BE2C (cell line): Measurements from ENCODE around the gene LRRC42.

Experiments
- DNase-seq: peaks from one replicate; pipeline ENCODE4 v3.0.0-alpha.2; 2020
- H3K27me3 ChIP-seq: fragments of 250-450 bp; sonication (Bioruptor Pico); 2 replicates; pipeline ENCODE4 v1.5.1; 2020; ENCODE audit warnings: mild to moderate bottlenecking
- H3K36me3 ChIP-seq: fragments of 250-450 bp; sonication (Bioruptor Pico); 2 replicates; pipeline ENCODE4 v1.5.1; 2020; ENCODE audit warnings: mild to moderate bottlenecking
- H3K4me1 ChIP-seq: fragments of 250-450 bp; sonication (Bioruptor Pico); 2 replicates; pipeline ENCODE4 v1.5.1; 2020
- H3K4me3 ChIP-seq: 2 replicates; pipeline ENCODE4 v1.5.1; 2011; ENCODE audit warnings: low read depth, low read length
- H3K9me3 ChIP-seq: fragments of 250-450 bp; sonication (Bioruptor Pico); 2 replicates; pipeline ENCODE4 v1.5.1; 2020
- TF ChIP-seq, protein P1 (sequence below): IDR thresholded peaks from 2 replicates; pipeline ENCODE4 v1.5.1; 2012; ENCODE audit warnings: mild to moderate bottlenecking, low read depth, low read length

The LRRC42 gene

DNA sequence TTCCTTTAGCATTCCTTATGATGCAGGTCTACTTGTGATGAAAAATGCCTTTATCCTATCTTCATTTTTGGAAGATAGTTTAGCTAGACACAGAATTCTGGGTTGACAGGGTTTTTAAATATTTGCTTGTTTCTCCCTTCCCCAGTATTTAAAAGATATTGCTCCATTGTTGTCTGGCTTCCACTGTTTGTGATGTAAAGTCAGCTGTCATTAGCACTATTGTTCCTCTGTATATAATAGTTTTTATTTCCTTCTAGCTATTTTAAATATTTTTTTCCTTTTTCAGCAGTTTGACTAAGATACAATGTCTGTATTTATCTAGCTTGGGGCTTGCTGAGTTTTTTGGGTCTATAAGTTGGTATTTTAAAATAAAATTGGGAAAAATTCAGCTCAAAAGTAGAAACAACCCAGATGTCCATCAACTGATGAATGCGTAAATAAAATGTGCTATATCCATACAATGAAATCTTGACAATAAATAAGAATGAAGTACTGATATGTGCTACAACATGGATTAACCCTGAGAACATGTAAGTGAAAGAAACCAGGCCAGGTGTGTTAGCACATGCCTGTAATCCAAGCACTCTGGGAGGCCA is 11.9 kb upstream of the LRRC42 start:
- H3K27me3 ChIP-seq, result no peaks in the 10 kb centered on the region
- DNase-seq, result no peak
- H3K36me3 ChIP-seq, result no peaks in the 10 kb centered on the region

DNA sequence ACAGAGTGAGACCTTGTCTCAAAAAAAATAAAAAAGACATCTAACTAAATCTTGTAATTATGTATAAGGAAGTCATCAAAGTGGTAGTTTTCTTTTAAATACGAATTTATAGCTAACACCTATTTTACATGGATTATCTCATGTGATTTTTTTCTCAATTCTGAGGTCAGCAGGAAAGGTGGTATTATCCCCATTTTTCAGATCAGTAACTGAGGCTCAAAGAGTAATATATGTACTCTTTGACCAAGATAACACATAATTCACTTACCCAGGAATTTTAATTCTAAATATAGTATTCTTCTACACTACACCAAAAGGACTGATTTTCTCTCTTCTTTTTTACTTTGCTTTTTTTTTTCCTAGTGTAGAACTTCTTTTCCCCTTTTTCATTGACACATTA is 9.7 kb upstream of the LRRC42 start:
- DNase-seq, result no peak
- Histone ChIP-seq H3K9me3 (no peaks in the 10 kb centered on the region), H3K36me3 (no peaks in the 10 kb centered on the region), H3K4me3 (no peak overlapping the region), H3K27me3 (no peaks in the 10 kb centered on the region), H3K4me1 (no peaks in the 10 kb centered on the region; the same call in 1 of the 2 replicates)
- TF ChIP-seq, protein P1, sequence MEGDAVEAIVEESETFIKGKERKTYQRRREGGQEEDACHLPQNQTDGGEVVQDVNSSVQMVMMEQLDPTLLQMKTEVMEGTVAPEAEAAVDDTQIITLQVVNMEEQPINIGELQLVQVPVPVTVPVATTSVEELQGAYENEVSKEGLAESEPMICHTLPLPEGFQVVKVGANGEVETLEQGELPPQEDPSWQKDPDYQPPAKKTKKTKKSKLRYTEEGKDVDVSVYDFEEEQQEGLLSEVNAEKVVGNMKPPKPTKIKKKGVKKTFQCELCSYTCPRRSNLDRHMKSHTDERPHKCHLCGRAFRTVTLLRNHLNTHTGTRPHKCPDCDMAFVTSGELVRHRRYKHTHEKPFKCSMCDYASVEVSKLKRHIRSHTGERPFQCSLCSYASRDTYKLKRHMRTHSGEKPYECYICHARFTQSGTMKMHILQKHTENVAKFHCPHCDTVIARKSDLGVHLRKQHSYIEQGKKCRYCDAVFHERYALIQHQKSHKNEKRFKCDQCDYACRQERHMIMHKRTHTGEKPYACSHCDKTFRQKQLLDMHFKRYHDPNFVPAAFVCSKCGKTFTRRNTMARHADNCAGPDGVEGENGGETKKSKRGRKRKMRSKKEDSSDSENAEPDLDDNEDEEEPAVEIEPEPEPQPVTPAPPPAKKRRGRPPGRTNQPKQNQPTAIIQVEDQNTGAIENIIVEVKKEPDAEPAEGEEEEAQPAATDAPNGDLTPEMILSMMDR, result no peak

More for the DNA sequence above, 11.9 kb upstream of the LRRC42 start:
- no peaks in the 10 kb centered on the region; the same call in 1 of the 2 replicates for H3K4me1 ChIP-seq
- no peaks in the 10 kb centered on the region for H3K9me3 ChIP-seq
- no peak overlapping the region for H3K4me3 ChIP-seq
- TF ChIP-seq, protein P1, result no peak

DNA sequence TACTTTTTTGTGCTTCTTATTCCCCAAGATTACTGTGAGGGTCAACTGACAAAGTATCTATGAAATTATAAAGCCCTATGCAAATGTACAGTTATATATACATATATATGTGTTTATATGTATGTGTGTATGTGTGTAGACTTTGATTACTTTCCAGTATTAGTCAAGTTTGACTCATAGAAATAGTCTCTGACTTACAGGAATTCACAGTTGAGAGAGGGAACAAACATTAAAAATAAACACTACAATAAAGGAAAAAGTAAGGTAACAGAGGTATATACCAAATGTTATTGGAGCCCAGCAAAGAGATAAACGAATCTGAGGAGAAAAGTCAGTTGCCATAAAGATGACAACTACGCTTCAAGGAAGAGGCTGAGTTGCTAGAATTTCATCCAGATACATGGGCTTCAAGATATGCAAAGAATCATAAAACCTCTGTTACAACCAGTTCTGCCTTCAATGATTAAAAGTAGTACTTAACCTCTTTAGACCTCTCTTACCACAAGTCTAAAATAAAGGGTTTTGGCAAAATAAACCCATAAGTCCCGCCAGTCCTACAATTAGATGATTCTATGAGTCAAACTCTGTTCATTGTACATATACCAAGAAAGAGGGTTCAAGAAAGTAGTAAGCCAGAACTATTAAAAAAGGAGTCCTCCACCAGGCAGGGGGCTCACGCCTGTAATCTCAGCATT is 7.9 kb upstream of the LRRC42 start:
- H3K4me1 ChIP-seq, result no peaks in the 10 kb centered on the region; the same call in 1 of the 2 replicates
- TF ChIP-seq, protein P1, result no peak
- H3K9me3 ChIP-seq, result no peaks in the 10 kb centered on the region
- no peaks in the 10 kb centered on the region for H3K27me3 ChIP-seq
- no peaks in the 10 kb centered on the region for H3K36me3 ChIP-seq
- DNase-seq, result no peak
- H3K4me3 ChIP-seq, result no peak overlapping the region

DNA sequence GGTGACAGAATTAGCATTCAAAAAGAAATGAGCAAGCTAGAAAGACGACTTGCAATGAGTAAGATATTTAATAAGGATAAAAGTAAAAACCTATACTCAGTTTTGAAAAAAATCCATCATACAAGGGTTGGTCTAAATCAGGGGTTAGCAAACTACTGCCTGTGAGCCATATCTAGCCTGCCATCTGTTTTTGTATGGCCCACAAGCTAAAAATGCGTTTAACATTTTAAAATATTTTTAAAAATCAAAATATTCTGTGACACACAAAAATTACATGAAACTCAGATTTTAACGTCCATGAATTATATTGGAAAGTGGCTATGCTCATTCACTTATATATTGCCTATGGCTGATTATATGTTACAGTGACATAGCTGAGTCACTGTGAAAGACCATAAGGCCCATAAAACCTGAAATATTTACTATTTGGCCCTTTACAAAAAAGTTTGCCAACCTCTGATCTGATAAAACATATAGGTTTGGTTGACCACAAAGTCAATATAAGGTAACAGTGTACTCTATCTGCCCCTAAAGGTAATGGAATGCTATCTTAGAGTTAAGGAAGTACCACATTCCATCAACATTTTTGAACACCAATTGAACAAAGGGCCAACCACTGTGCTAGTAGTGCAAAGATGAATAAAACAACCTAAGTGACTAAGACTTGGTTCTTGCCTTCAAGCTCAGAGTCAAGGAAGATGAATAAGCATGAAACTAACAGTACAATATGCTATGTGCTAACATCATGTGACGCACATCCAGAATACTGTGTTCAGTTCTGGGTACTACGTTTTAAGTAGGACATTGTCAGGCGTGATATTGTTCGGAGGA is 3.8 kb upstream of the LRRC42 start:
- H3K4me3 ChIP-seq, result no peak overlapping the region
- no peaks in the 10 kb centered on the region for H3K36me3 ChIP-seq
- no peak for DNase-seq
- H3K27me3 ChIP-seq, result no peaks in the 10 kb centered on the region
- TF ChIP-seq, protein P1, result no peak
- no peaks in the 10 kb centered on the region for H3K9me3 ChIP-seq
- H3K4me1 ChIP-seq, result no peaks in the 10 kb centered on the region; the same call in 1 of the 2 replicates

DNA sequence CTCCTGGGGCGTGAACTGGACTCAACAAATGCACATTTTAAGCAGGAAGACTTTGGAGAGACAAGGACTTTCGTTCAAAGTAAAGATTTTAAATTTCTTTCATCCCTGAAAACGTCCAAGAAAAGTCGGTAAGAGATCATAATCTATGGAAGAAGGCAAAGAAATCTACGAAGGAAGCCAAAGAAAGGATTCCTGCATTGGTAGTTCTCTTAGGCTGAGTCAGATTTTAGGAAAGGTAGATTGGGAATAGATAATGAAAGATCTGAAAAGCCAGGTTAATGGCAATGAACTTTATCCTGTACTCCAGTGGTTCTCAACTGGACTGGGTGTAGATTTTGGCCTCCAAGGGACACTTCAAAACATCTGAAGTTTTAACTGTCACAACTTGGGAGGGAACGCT is 3.1 kb upstream of the LRRC42 start:
- DNase-seq, result no peak
- Histone ChIP-seq H3K36me3 (no peaks in the 10 kb centered on the region), H3K27me3 (no peaks in the 10 kb centered on the region), H3K4me3 (no peak overlapping the region), H3K4me1 (no peaks in the 10 kb centered on the region), H3K9me3 (no peaks in the 10 kb centered on the region)
- TF ChIP-seq, protein P1, result no peak
